SU-DHL-6 (cell line): ENCODE measurements around the gene GRIK3.

Source experiments
- H2AFZ ChIP-seq: fragments of 200-600 bp; sonication (generic); 2 replicates; pipeline ENCODE4 v1.6.1; 2014; ENCODE audit warnings: low read depth, mild to moderate bottlenecking, moderate library complexity, mixed read lengths, antibody characterized with exemption, low read length; ENCODE audit not compliant: severe bottlenecking
- H3F3A ChIP-seq: fragments of 200-600 bp; shearing (Covaris generic); 2 replicates; pipeline ENCODE4 v1.6.0; 2016; ENCODE audit warnings: antibody characterized with exemption, mild to moderate bottlenecking; ENCODE audit not compliant: insufficient read depth
- H3K27ac ChIP-seq: fragments of 200-600 bp; sonication (generic); 2 replicates; pipeline ENCODE4 v1.5.1; 2016; ENCODE audit warnings: low read depth, mild to moderate bottlenecking, low read length, moderate library complexity, mixed read lengths
- H3K27me3 ChIP-seq: fragments of 200-600 bp; sonication (generic), shearing (Covaris generic); 2 replicates; pipeline ENCODE4 v1.6.0; 2014; ENCODE audit warnings: mild to moderate bottlenecking, low read length
- H3K36me3 ChIP-seq: fragments of 200-600 bp; sonication (generic); 2 replicates; pipeline ENCODE4 v1.6.1; 2014; ENCODE audit warnings: mild to moderate bottlenecking, low read length, mixed read lengths
- H3K4me2 ChIP-seq: fragments of 300-600, 200-600 bp; shearing (Covaris generic), sonication (generic); 2 replicates; pipeline ENCODE4 v1.6.0; 2014; ENCODE audit warnings: low read length, low read depth, mild to moderate bottlenecking; ENCODE audit not compliant: poor library complexity, severe bottlenecking
- H3K4me3 ChIP-seq: fragments of 200-600 bp; sonication (generic); 2 replicates; pipeline ENCODE4 v1.5.1; 2014; ENCODE audit warnings: antibody characterized with exemption, low read length, mild to moderate bottlenecking, mixed read lengths; ENCODE audit not compliant: insufficient read depth, poor library complexity, severe bottlenecking
- H3K79me2 ChIP-seq: fragments of 200-600 bp; sonication (generic); 2 replicates; pipeline ENCODE4 v1.6.1; 2014; ENCODE audit warnings: mild to moderate bottlenecking, low read length, moderate library complexity; ENCODE audit not compliant: insufficient read depth
- H3K9ac ChIP-seq: fragments of 200-600 bp; sonication (generic); 2 replicates; pipeline ENCODE4 v1.7.0; 2014; ENCODE audit warnings: mild to moderate bottlenecking, low read length
- H3K9me2 ChIP-seq: fragments of 200-600 bp; sonication (generic); replicated peaks from 2 replicates; pipeline ENCODE4 v1.6.1; 2014; ENCODE audit warnings: low read length; ENCODE audit not compliant: insufficient read depth
- H3K9me3 ChIP-seq: fragments of 200-600 bp; sonication (generic); 2 replicates; pipeline ENCODE4 v1.6.1; 2014; ENCODE audit warnings: low read length, mixed read lengths; ENCODE audit not compliant: insufficient read depth
- H4K20me1 ChIP-seq: fragments of 200-600 bp; sonication (generic); 2 replicates; pipeline ENCODE4 v1.6.1; 2014; ENCODE audit warnings: low read depth, mild to moderate bottlenecking, antibody characterized with exemption, low read length, moderate library complexity, mixed read lengths
- EZH2phosphoT487 ChIP-seq: fragments of 200-600 bp; sonication (generic), shearing (Covaris generic); conservative IDR thresholded peaks from 2 replicates; pipeline ENCODE4 v1.6.1; 2018; ENCODE audit warnings: mild to moderate bottlenecking, antibody characterized with exemption, low read length, moderate library complexity, mixed read lengths
- TF ChIP-seq, protein P1 (sequence below): fragments of 200-600 bp; sonication (generic); IDR thresholded peaks from one replicate; pipeline ENCODE4 v1.5.1; 2017; ENCODE audit warnings: antibody characterized with exemption, mild to moderate bottlenecking, low read length, moderate library complexity; ENCODE audit not compliant: insufficient read depth, poor library complexity, severe bottlenecking

Gene GRIK3

GRCh38 chr1:36807262-36807661, 227.1 kb downstream of the GRIK3 start:
- H3K27ac ChIP-seq = no peak overlapping the region
- H2AFZ ChIP-seq = no peak overlapping the region
- no peak overlapping the region for H3K4me2 ChIP-seq
- no peaks in the 10 kb centered on the region for H3K27me3 ChIP-seq
- TF ChIP-seq, protein P1, sequence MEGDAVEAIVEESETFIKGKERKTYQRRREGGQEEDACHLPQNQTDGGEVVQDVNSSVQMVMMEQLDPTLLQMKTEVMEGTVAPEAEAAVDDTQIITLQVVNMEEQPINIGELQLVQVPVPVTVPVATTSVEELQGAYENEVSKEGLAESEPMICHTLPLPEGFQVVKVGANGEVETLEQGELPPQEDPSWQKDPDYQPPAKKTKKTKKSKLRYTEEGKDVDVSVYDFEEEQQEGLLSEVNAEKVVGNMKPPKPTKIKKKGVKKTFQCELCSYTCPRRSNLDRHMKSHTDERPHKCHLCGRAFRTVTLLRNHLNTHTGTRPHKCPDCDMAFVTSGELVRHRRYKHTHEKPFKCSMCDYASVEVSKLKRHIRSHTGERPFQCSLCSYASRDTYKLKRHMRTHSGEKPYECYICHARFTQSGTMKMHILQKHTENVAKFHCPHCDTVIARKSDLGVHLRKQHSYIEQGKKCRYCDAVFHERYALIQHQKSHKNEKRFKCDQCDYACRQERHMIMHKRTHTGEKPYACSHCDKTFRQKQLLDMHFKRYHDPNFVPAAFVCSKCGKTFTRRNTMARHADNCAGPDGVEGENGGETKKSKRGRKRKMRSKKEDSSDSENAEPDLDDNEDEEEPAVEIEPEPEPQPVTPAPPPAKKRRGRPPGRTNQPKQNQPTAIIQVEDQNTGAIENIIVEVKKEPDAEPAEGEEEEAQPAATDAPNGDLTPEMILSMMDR = no peak
- no peak for TF ChIP-seq EZH2phosphoT487
- no peaks in the 10 kb centered on the region for H3K9me3 ChIP-seq
- no peaks in the 10 kb centered on the region for H3K79me2 ChIP-seq
- H4K20me1 ChIP-seq = no peaks in the 10 kb centered on the region
- H3F3A ChIP-seq = no peaks in the 10 kb centered on the region
- H3K9me2 ChIP-seq = no peaks in the 10 kb centered on the region
- no peak overlapping the region for H3K4me3 ChIP-seq
- H3K9ac ChIP-seq = no peak overlapping the region
- H3K36me3 ChIP-seq = no peaks in the 10 kb centered on the region

DNA sequence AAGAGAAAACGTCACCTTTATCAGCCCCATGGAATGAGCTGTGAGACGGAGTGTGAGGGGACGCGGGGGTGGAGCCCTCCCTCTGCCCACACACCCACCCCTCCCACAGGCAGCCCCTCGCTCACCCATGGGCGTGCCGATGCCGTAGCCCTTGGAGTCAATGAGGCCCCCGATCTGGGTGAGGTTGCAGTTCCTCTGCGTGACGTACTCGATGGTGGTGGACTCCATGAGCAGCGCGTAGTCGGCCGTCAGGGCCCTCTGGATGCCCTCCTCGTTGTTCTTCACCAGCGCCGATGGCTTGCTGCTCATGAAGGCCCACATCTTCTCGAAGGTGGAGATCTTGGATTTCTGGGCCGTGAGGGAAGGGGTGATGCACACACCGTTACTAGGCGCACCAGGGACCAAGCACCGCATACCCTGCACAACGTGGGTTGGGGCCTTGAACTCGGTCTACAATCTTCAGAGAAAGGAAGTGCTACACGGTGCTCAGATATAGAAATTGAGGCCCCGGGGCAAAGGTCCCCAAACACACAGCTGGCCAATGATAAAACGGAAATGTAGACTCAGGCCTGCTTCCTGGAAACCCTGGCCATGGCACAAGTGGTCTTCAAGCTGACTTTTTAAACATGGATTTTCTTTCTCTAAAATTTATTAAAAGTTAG, 228.2 kb downstream of the GRIK3 start:
- Histone ChIP-seq H3K27me3 (no peaks in the 10 kb centered on the region), H3K36me3 (no peaks in the 10 kb centered on the region)

DNA sequence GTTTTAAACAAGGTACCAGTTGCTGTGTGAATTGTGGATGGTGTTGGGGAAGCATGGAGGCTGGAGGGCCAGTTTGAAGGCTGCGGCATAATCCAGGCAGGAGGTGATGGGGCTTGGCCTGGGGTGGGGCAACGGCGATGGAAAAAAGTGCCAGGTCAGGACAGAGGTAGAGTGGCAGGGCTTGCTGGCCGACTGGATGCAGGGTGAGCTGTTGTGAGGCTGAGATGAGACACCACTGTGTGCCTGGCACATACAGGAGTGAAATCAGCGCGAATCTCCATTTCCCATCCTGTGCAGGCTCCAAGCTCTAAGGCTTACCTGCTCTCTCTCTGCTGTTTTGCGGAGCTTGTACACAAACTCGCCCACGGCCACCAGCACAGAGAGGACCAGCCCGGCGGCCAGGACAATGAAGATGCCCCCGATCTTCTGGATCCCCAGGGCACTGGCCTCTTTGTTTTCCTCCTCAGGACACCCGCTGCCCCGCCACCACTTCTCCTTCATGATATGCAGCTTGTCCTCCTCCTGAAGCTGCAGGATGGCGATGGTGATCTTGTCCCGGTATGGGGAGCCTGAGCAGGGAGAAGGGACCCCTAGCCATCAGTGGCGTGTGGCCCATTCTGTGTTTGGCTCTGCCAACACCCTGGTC, 229.5 kb downstream of the GRIK3 start:
- Histone ChIP-seq H3K4me3 (no peak overlapping the region), H3K9me3 (no peaks in the 10 kb centered on the region), H3F3A (no peaks in the 10 kb centered on the region), H3K27me3 (no peaks in the 10 kb centered on the region), H2AFZ (no peak overlapping the region), H3K27ac (no peak overlapping the region), H3K4me2 (no peak overlapping the region), H3K9ac (no peak overlapping the region), H3K9me2 (no peaks in the 10 kb centered on the region), H3K36me3 (no peaks in the 10 kb centered on the region), H3K79me2 (no peaks in the 10 kb centered on the region), H4K20me1 (no peaks in the 10 kb centered on the region)
- TF ChIP-seq, protein P1 = no peak
- no peak for TF ChIP-seq EZH2phosphoT487

More for the DNA sequence above, 228.2 kb downstream of the GRIK3 start:
- TF ChIP-seq, protein P1 = no peak
- TF ChIP-seq EZH2phosphoT487 = no peak
- Histone ChIP-seq H3K9ac (no peak overlapping the region), H3K9me3 (no peaks in the 10 kb centered on the region), H3K4me2 (no peak overlapping the region), H4K20me1 (no peaks in the 10 kb centered on the region), H3K27ac (no peak overlapping the region), H3K9me2 (no peaks in the 10 kb centered on the region), H3K79me2 (no peaks in the 10 kb centered on the region), H2AFZ (no peak overlapping the region), H3K4me3 (no peak overlapping the region), H3F3A (no peaks in the 10 kb centered on the region)
